Measurements from ENCODE around the gene UTRN. TPM values are rescaled to one million over a fixed set of nuclear protein-coding genes. Genes with fewer than 3 reads are reported as not detected.

Gene UTRN
- total and polyA plus RNA-seq, 2 donors (not counting 1 experiment from before 2014, with no cell fraction given): 43.9 to 130 TPM

GRCh38 chr6:144321839-144322591, 36.9 kb downstream of the UTRN start:
- Histone ChIP-seq H3K4me2 (ENCODE audit: extremely low read depth, insufficient read depth, low read length) (no peak overlapping the region), H3K27me3 (ENCODE audit: control insufficient read depth, insufficient read depth, low read length) (no peaks in the 10 kb centered on the region), H3K36me3 (ENCODE audit: control insufficient read depth, insufficient read depth, low read length) (no peaks in the 10 kb centered on the region), H3K79me2 (ENCODE audit: control insufficient read depth, insufficient read depth, low read length) (peaks cover 21% of the 10 kb centered on the region), H3K4me1 (ENCODE audit: control insufficient read depth, extremely low read depth, insufficient read depth, low read length) (peaks cover 4% of the 10 kb centered on the region), H2AFZ (ENCODE audit: low read length) (no peak overlapping the region), H3K9ac (ENCODE audit: insufficient read depth, low read length) (no peak overlapping the region), H3K4me3 (replicated peaks in 1 of 4; ENCODE audit: control extremely low read depth in 1 of 4, insufficient read depth in 1 of 4, low read depth in 3 of 4, low read length in 4 of 4) (no peak overlapping the region), H4K20me1 (ENCODE audit: control insufficient read depth, extremely low read depth, insufficient read depth, low read length) (no peaks in the 10 kb centered on the region), H3K9me3 (ENCODE audit: control insufficient read depth, insufficient read depth, low read depth, low read length) (no peaks in the 10 kb centered on the region), H3K27ac (ENCODE audit: insufficient read depth, low read length) (no peak overlapping the region)
- no peak for TF ChIP-seq EZH2 (IDR thresholded peaks at IDR 0.05; ENCODE audit: low read length, missing control alignments)
- no peak for TF ChIP-seq CTCF (conservative IDR thresholded peaks at IDR 0.05 in 1 of 2, IDR thresholded peaks at IDR 0.05 in 1 of 2; ENCODE audit: low read depth in 1 of 2, low read length in 2 of 2)
- peak; percentile 43 to 49 for DNase-seq (ENCODE audit: low read depth in 2 of 2)

DNA sequence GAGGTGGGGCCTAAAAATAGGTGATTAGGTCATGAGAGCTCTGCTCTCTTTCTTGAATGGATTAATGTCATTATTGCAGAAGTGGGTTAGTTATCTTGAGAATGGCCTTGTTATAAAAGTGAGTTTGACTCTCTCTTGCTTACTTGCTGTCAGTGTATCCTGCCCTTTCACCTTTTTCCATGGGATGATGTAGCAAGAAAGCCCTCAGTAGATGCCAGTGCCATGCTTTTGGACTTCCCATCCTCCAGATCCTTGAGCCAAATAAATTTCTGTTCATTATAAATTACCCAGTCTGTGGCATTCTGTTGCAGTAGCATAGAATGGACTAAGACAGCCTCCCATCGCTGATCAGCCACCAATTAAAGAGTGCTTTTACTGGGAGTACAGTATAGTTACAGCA, 40.1 kb downstream of the UTRN start:
- Histone ChIP-seq H2AFZ (ENCODE audit: low read length) (no peak overlapping the region), H3K36me3 (ENCODE audit: control insufficient read depth, insufficient read depth, low read length) (no peaks in the 10 kb centered on the region), H4K20me1 (ENCODE audit: control insufficient read depth, extremely low read depth, insufficient read depth, low read length) (no peaks in the 10 kb centered on the region), H3K4me2 (ENCODE audit: extremely low read depth, insufficient read depth, low read length) (no peak overlapping the region), H3K4me1 (ENCODE audit: control insufficient read depth, extremely low read depth, insufficient read depth, low read length) (peaks cover 4% of the 10 kb centered on the region), H3K27ac (ENCODE audit: insufficient read depth, low read length) (no peak overlapping the region), H3K9ac (ENCODE audit: insufficient read depth, low read length) (no peak overlapping the region), H3K4me3 (replicated peaks in 1 of 4; ENCODE audit: control extremely low read depth in 1 of 4, insufficient read depth in 1 of 4, low read depth in 3 of 4, low read length in 4 of 4) (no peak overlapping the region), H3K27me3 (ENCODE audit: control insufficient read depth, insufficient read depth, low read length) (no peaks in the 10 kb centered on the region), H3K9me3 (ENCODE audit: control insufficient read depth, insufficient read depth, low read depth, low read length) (no peaks in the 10 kb centered on the region), H3K79me2 (ENCODE audit: control insufficient read depth, insufficient read depth, low read length) (peaks cover 20% of the 10 kb centered on the region)
- TF ChIP-seq EZH2 (IDR thresholded peaks at IDR 0.05; ENCODE audit: low read length, missing control alignments) (no peak), CTCF (conservative IDR thresholded peaks at IDR 0.05 in 1 of 2, IDR thresholded peaks at IDR 0.05 in 1 of 2; ENCODE audit: low read depth in 1 of 2, low read length in 2 of 2) (no peak)
- DNase-seq (ENCODE audit: low read depth in 2 of 2): no peak

DNA sequence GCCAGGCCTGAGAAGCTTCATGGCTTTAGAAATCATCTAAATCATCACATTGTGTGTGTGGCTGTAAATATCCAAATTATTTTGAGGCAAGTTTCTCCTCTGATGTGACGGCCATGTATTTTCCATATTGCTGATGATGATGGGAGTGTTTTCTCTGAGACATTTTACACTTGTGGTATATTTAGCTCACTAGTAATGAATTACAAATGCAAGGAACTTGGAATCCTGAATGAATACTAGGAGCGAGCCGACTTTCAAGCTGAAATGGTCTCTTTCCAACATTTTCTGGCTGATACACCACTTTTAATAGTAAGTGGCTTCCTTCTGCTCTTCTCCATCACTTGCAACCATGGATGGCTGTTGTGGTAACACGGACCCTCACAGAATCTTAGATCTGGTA, 41.3 kb downstream of the UTRN start:
- Histone ChIP-seq H2AFZ (ENCODE audit: low read length) (no peak overlapping the region), H3K27me3 (ENCODE audit: control insufficient read depth, insufficient read depth, low read length) (no peaks in the 10 kb centered on the region), H3K9ac (ENCODE audit: insufficient read depth, low read length) (no peak overlapping the region), H3K4me1 (ENCODE audit: control insufficient read depth, extremely low read depth, insufficient read depth, low read length) (peaks cover 9% of the 10 kb centered on the region), H3K9me3 (ENCODE audit: control insufficient read depth, insufficient read depth, low read depth, low read length) (no peaks in the 10 kb centered on the region), H3K27ac (ENCODE audit: insufficient read depth, low read length) (no peak overlapping the region), H3K36me3 (ENCODE audit: control insufficient read depth, insufficient read depth, low read length) (no peaks in the 10 kb centered on the region), H3K79me2 (ENCODE audit: control insufficient read depth, insufficient read depth, low read length) (peaks cover 23% of the 10 kb centered on the region), H3K4me2 (ENCODE audit: extremely low read depth, insufficient read depth, low read length) (no peak overlapping the region), H4K20me1 (ENCODE audit: control insufficient read depth, extremely low read depth, insufficient read depth, low read length) (no peaks in the 10 kb centered on the region), H3K4me3 (replicated peaks in 1 of 4; ENCODE audit: control extremely low read depth in 1 of 4, insufficient read depth in 1 of 4, low read depth in 3 of 4, low read length in 4 of 4) (no peak overlapping the region)
- DNase-seq (ENCODE audit: low read depth in 2 of 2): no peak
- TF ChIP-seq CTCF (conservative IDR thresholded peaks at IDR 0.05 in 1 of 2, IDR thresholded peaks at IDR 0.05 in 1 of 2; ENCODE audit: low read depth in 1 of 2, low read length in 2 of 2) (no peak), EZH2 (IDR thresholded peaks at IDR 0.05; ENCODE audit: low read length, missing control alignments) (no peak)
